Suprapubic skin (tissue), 4 donors: ENCODE data around the gene HEXIM1. TPM values are rescaled to one million over a fixed set of nuclear protein-coding genes. Genes with fewer than 3 reads are reported as not detected.

Experiments used
- DNase-seq, 2 donors: peaks; one replicate each; pipeline ENCODE4 v3.0.0-alpha.2; 2019; ENCODE audit warnings: low spot score in 2 of 2
- H3K27ac ChIP-seq: fragments of 200-600 bp; sonication (generic); one replicate; pipeline ENCODE4 v1.5.1; 2019
- H3K27me3 ChIP-seq: fragments of 200-600 bp; sonication (generic); one replicate; pipeline ENCODE4 v1.5.1; 2019
- H3K36me3 ChIP-seq: fragments of 200-600 bp; sonication (generic); one replicate; pipeline ENCODE4 v1.5.1; 2019
- H3K4me1 ChIP-seq: fragments of 200-600 bp; sonication (generic); one replicate; pipeline ENCODE4 v1.5.1; 2019
- H3K4me3 ChIP-seq: fragments of 200-600 bp; sonication (generic); one replicate; pipeline ENCODE4 v1.5.1; 2019; ENCODE audit warnings: mild to moderate bottlenecking
- H3K9me3 ChIP-seq: fragments of 200-600 bp; sonication (generic); one replicate; pipeline ENCODE4 v1.5.1; 2019
- CTCF ChIP-seq, 2 donors: fragments of 200-600 bp in 1 of 2; fragments of 450-650 bp in 1 of 2; sonication (generic) in 1 of 2; IDR thresholded peaks; one replicate each; pipeline ENCODE4 v1.5.1; 2016 to 2019; ENCODE audit warnings: antibody characterized with exemption in 2 of 2, mild to moderate bottlenecking in 1 of 2, moderate library complexity in 1 of 2
- EP300 ChIP-seq: sonication (generic); formaldehyde crosslinking; IDR thresholded peaks from one replicate; pipeline ENCODE4 v1.6.1; 2017; ENCODE audit warnings: antibody characterized with exemption
- POLR2A ChIP-seq, 2 donors: fragments of 450-650 bp; IDR thresholded peaks; one replicate each; pipeline ENCODE4 v1.6.1; 2017; ENCODE audit warnings: antibody characterized with exemption in 2 of 2, mild to moderate bottlenecking in 2 of 2, moderate library complexity in 2 of 2
- POLR2AphosphoS5 ChIP-seq, 3 donors: sonication (generic); formaldehyde crosslinking; IDR thresholded peaks; one replicate each; pipeline ENCODE4 v1.6.1; 2017; ENCODE audit warnings: antibody characterized with exemption in 3 of 3
- WGBS: methylation state at CpG from one replicate; pipeline ENCODE4 v1.1.5; 2018; 5-methylcytosine and 5-hydroxymethylcytosine counted together
- total RNA-seq, 4 donors: library from RNA; depleted of rRNA; stranded (reverse); fragments of >200 nt; gene quantifications; one replicate each; pipeline ENCODE4 v1.1.0, GENCODE V29; 2016

The HEXIM1 gene
- total RNA-seq, 4 donors from 2014 or later: 23.1 to 35.6 (median 27.8) TPM

GRCh38 chr17:45114117-45114932 lies 34.0 kb upstream of the HEXIM1 start:
- Histone ChIP-seq H3K36me3 (peaks cover 31% of the 10 kb centered on the region), H3K27me3 (no peaks in the 10 kb centered on the region), H3K4me3 (no peak overlapping the region), H3K27ac (no peak overlapping the region), H3K9me3 (no peaks in the 10 kb centered on the region), H3K4me1 (peaks cover 22% of the 10 kb centered on the region)
- TF ChIP-seq CTCF (IDR thresholded peaks at IDR 0.05) (no peak), POLR2A (IDR thresholded peaks at IDR 0.05) (no peak), POLR2AphosphoS5 (IDR thresholded peaks at IDR 0.05) (no peak), EP300 (no peak)
- DNase-seq: no peak
- 83% methylated on average over 19 of the region's 19 CpGs for WGBS

GRCh38 chr17:45115015-45115625 lies 33.2 kb upstream of the HEXIM1 start:
- no peak for DNase-seq
- WGBS: 83% methylated on average over 24 of the region's 26 CpGs

GRCh38 chr17:45115871-45116270 lies 32.4 kb upstream of the HEXIM1 start:
- Histone ChIP-seq H3K27ac (no peak overlapping the region), H3K4me1 (peaks cover 14% of the 10 kb centered on the region), H3K9me3 (no peaks in the 10 kb centered on the region), H3K4me3 (no peak overlapping the region), H3K36me3 (peaks cover 41% of the 10 kb centered on the region), H3K27me3 (no peaks in the 10 kb centered on the region)
- WGBS: 84% methylated on average over 11 of the region's 11 CpGs
- DNase-seq: no peak
- TF ChIP-seq EP300 (no peak), POLR2A (IDR thresholded peaks at IDR 0.05) (no peak), CTCF (IDR thresholded peaks at IDR 0.05) (no peak)

More at GRCh38 chr17:45115015-45115625, 33.2 kb upstream of the HEXIM1 start:
- no peak overlapping the region for H3K4me3 ChIP-seq
- TF ChIP-seq CTCF (IDR thresholded peaks at IDR 0.05): no peak
- no peak for TF ChIP-seq POLR2AphosphoS5 (IDR thresholded peaks at IDR 0.05)
- no peak for TF ChIP-seq POLR2A (IDR thresholded peaks at IDR 0.05)
- TF ChIP-seq EP300: no peak
- no peaks in the 10 kb centered on the region for H3K27me3 ChIP-seq
- peaks cover 22% of the 10 kb centered on the region for H3K4me1 ChIP-seq
- no peaks in the 10 kb centered on the region for H3K9me3 ChIP-seq
- H3K36me3 ChIP-seq: peaks cover 38% of the 10 kb centered on the region
- no peak overlapping the region for H3K27ac ChIP-seq

- Histone ChIP-seq H3K4me3 (no peak overlapping the region), H3K36me3 (peaks cover 44% of the 10 kb centered on the region), H3K4me1 (peaks cover 8% of the 10 kb centered on the region), H3K9me3 (no peaks in the 10 kb centered on the region), H3K27ac (no peak overlapping the region), H3K27me3 (no peaks in the 10 kb centered on the region)
- no peak for DNase-seq
- WGBS: 82% methylated on average over 8 of the region's 10 CpGs
- TF ChIP-seq EP300 (no peak), CTCF (IDR thresholded peaks at IDR 0.05) (no peak), POLR2AphosphoS5 (IDR thresholded peaks at IDR 0.05) (no peak), POLR2A (IDR thresholded peaks at IDR 0.05) (no peak)
Observed at GRCh38 chr17:45116434-45117016, 31.8 kb upstream of the HEXIM1 start.

GRCh38 chr17:45117334-45117733 lies 30.9 kb upstream of the HEXIM1 start:
- Histone ChIP-seq H3K4me3 (no peak overlapping the region), H3K27me3 (no peaks in the 10 kb centered on the region), H3K36me3 (peaks cover 39% of the 10 kb centered on the region), H3K9me3 (no peaks in the 10 kb centered on the region), H3K4me1 (peaks cover 1% of the 10 kb centered on the region), H3K27ac (no peak overlapping the region)
- no peak for DNase-seq
- 89% methylated on average over 4 of the region's 4 CpGs for WGBS
- TF ChIP-seq EP300: no peak
- TF ChIP-seq POLR2A (IDR thresholded peaks at IDR 0.05): no peak
- TF ChIP-seq CTCF (IDR thresholded peaks at IDR 0.05): no peak
